ENCODE measurements around the gene ACSF3. TPM values are rescaled to one million over a fixed set of nuclear protein-coding genes. Genes with fewer than 3 reads are reported as not detected.

ACSF3 gene
- total RNA-seq, 1 experiment from 2014 or later = 39.2 TPM

DNA sequence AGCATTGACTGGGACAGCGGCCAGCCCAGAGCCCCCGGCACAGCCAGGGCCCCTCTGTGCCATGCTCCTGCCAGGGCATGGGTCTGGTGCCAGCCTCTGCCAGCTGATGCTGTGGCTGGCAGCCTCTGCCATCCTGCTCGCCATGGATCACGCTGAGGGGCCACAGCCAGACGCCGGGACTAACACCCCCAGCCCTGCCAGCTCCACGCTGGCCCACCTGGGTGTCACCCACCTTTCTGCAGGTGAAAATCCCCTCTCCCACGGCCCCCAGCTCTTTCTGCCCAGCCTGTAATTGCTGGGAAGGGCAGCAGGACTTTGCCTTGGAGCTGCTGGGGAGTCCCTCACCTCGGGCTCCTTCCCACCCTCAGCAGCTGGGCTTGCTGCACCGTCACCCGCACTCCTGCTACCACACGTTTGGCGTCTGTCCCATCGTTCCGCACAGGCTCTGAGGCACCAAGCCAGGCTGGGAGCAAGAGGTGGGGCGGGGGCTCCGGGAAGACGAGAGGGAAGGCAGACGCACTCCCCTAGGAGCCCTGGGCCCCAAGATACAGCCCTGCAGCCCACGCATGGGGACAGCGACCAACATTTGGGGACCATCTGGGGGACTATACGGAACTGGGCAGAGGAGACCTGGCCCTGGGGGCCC lies 42.0 kb upstream of the ACSF3 start:
- intact Hi-C loops (cut with micrococcal nuclease) = no loop called here
- no peaks in the 10 kb centered on the region for H3K9me3 Mint-ChIP-seq (ENCODE audit: unreplicated experiment)
- CTCF ChIA-PET = interaction anchor here (0.9 kb wide), 1 partner anchor 13 kb away, joined by 3 read pairs; no protein-coding TSS in a partner anchor
- H3K36me3 Mint-ChIP-seq (ENCODE audit: insufficient read depth, unreplicated experiment) = no peaks in the 10 kb centered on the region
- TF ChIP-seq, protein P1, sequence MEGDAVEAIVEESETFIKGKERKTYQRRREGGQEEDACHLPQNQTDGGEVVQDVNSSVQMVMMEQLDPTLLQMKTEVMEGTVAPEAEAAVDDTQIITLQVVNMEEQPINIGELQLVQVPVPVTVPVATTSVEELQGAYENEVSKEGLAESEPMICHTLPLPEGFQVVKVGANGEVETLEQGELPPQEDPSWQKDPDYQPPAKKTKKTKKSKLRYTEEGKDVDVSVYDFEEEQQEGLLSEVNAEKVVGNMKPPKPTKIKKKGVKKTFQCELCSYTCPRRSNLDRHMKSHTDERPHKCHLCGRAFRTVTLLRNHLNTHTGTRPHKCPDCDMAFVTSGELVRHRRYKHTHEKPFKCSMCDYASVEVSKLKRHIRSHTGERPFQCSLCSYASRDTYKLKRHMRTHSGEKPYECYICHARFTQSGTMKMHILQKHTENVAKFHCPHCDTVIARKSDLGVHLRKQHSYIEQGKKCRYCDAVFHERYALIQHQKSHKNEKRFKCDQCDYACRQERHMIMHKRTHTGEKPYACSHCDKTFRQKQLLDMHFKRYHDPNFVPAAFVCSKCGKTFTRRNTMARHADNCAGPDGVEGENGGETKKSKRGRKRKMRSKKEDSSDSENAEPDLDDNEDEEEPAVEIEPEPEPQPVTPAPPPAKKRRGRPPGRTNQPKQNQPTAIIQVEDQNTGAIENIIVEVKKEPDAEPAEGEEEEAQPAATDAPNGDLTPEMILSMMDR (IDR thresholded peaks at IDR 0.05; ENCODE audit: unreplicated experiment) = no peak
- DNase-seq (ENCODE audit: unreplicated experiment) = peak; percentile 9
- H3K4me1 Mint-ChIP-seq (ENCODE audit: insufficient read depth, unreplicated experiment) = peaks cover 10% of the 10 kb centered on the region
- no TSS peak for BruUV-seq (replicated peaks)
- H3K4me3 Mint-ChIP-seq (ENCODE audit: unreplicated experiment) = peak overlapping the region; percentile 86
- H3K27ac Mint-ChIP-seq (ENCODE audit: low read depth, unreplicated experiment) = no peak overlapping the region
- no peaks in the 10 kb centered on the region for H3K27me3 Mint-ChIP-seq (ENCODE audit: insufficient read depth, unreplicated experiment)
- POLR2A ChIA-PET = interaction anchor here (0.6 to 1.3 kb wide), 3 partner anchors 25 to 195 kb away, joined by 3 to 4 read pairs (median 4); partner anchors contain the start of genes ACSF3, GALNS and TRAPPC2L

DNA sequence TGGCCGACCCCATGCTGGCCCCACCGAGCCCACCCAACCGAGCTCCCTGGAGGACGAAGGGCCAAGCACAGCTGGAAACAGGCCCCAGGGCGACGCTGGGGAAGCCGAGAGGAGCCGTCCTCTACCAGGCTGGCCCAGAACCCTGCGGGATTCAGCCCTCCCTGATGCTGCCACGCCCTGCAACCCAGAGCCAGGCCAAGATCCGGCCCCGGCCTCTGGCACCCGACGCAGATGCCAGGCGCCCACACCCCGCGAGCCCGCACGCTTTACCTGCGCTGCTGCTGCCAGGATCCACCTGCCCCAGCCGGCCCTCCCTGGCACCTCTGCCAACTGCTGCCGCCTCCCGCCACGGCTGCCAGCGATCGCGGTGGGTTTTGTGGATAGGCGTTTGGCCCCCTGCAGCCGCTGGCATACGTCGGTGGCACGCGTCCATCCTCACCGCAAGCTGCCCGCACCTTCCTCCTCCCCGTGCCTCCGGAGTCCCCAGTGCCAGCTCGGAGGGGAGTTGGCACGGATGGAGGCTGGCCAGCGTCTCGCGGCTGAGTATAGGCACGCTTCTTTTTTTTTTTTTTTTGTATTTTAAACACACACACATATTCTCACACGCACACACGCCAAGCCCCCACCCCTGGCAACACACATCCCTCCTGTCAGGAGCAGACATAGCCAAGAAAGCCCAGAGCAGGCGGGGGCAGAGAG lies 41.3 kb upstream of the ACSF3 start:
- intact Hi-C loops (cut with micrococcal nuclease) = no loop called here
- ChIA-PET POLR2A (interaction anchor here (0.6 to 1.3 kb wide), 7 partner anchors 16 to 419 kb away, joined by 3 to 4 read pairs (median 3); partner anchors contain the start of genes ACSF3, GALNS, TRAPPC2L and ZNF778), CTCF (no interaction called here)
- peak; percentile 59 for DNase-seq (ENCODE audit: unreplicated experiment)
- BruUV-seq (replicated peaks) = TSS peak; percentile 73
- Mint-ChIP-seq H3K4me1 (ENCODE audit: insufficient read depth, unreplicated experiment) (peaks cover 10% of the 10 kb centered on the region), H3K27me3 (ENCODE audit: insufficient read depth, unreplicated experiment) (peaks cover 4% of the 10 kb centered on the region), H3K9me3 (ENCODE audit: unreplicated experiment) (no peaks in the 10 kb centered on the region), H3K4me3 (ENCODE audit: unreplicated experiment) (peak overlapping the region; percentile 86), H3K36me3 (ENCODE audit: insufficient read depth, unreplicated experiment) (no peaks in the 10 kb centered on the region), H3K27ac (ENCODE audit: low read depth, unreplicated experiment) (peak overlapping the region; percentile 92)
- TF ChIP-seq, protein P1 (IDR thresholded peaks at IDR 0.05; ENCODE audit: unreplicated experiment) = no peak

DNA sequence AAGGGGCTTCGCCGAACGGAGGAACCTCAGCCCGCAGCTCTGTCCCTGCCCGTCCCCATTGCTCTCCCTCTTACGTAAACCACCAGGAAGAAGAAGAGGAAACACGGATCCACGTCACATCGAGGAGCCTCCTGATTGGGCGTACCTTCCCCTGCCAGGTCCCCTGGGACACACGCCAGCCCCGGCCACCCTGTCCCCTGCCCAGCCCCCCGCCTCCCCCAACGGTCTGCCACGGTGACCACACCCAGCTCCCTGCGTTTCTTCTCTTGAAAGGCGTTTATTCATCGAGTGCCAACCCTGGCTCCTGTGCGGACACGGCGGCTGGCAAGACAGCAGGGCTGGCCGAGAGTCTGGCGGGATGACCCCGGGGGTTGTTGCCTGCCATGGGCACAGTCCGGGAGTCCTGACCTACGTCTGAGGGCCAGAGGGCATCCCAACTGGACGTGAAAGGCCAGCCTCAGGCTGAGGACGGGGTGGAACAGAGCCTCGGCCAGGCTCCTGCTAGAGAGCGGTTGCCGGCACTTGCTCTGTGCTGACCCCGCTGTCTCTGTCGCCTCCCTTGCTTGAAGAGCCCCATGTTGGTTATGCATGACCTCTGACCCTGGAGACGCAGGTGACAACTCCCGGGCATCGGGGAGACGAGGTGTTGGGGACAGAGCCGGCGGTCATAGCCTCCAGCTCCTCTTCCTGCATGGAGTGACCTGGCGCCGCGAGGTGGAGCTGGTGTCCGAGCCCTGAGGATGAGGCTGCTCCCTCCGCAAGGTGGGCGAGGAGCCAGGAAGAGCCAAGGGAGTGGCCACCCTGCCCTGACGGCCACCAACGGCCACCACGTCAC lies 40.5 kb upstream of the ACSF3 start:
- TF ChIP-seq, protein P1 (IDR thresholded peaks at IDR 0.05; ENCODE audit: unreplicated experiment) = peak; percentile 30
- Mint-ChIP-seq H3K27me3 (ENCODE audit: insufficient read depth, unreplicated experiment) (peaks cover 11% of the 10 kb centered on the region), H3K9me3 (ENCODE audit: unreplicated experiment) (no peaks in the 10 kb centered on the region), H3K4me1 (ENCODE audit: insufficient read depth, unreplicated experiment) (peaks cover 10% of the 10 kb centered on the region), H3K36me3 (ENCODE audit: insufficient read depth, unreplicated experiment) (no peaks in the 10 kb centered on the region), H3K27ac (ENCODE audit: low read depth, unreplicated experiment) (peak overlapping the region; percentile 92), H3K4me3 (ENCODE audit: unreplicated experiment) (peak overlapping the region; percentile 86)
- POLR2A ChIA-PET = interaction anchor here (0.6 to 1.5 kb wide), 9 partner anchors 15 to 482 kb away, joined by 3 to 5 read pairs (median 3); partner anchors contain the start of genes ACSF3, GALNS, TRAPPC2L and ZC3H18
- DNase-seq (ENCODE audit: unreplicated experiment) = peak; percentile 73
- intact Hi-C loops (cut with micrococcal nuclease) = loop anchor here (1.0 kb wide), 1 partner anchor 163 kb away; no protein-coding TSS in a partner anchor
- CTCF ChIA-PET = no interaction called here
- no TSS peak for BruUV-seq (replicated peaks)

Measured in MCF 10A (cell line).